Gastroesophageal sphincter (tissue), 3 donors: ENCODE results near the gene PSMD1.

ENCODE experiments used
- CTCF ChIP-seq, 4 experiments: fragments of 200-600 bp in 2 of 4; fragments of 450-650 bp in 2 of 4; sonication (generic) in 1 of 4; IDR thresholded peaks; one replicate each; pipeline ENCODE4 v1.5.1; 2017 to 2019; ENCODE audit warnings: antibody characterized with exemption in 4 of 4, mild to moderate bottlenecking in 2 of 4, moderate library complexity in 2 of 4
- EP300 ChIP-seq: sonication (generic); formaldehyde crosslinking; IDR thresholded peaks from one replicate; pipeline ENCODE4 v1.6.1; 2017; ENCODE audit warnings: antibody characterized with exemption, mild to moderate bottlenecking
- POLR2A ChIP-seq, 2 donors: fragments of 450-650 bp; IDR thresholded peaks; one replicate each; pipeline ENCODE4 v1.6.1; 2017; ENCODE audit warnings: antibody characterized with exemption in 2 of 2, mild to moderate bottlenecking in 2 of 2, moderate library complexity in 1 of 2
- POLR2AphosphoS5 ChIP-seq: sonication (generic); formaldehyde crosslinking; IDR thresholded peaks from one replicate; pipeline ENCODE4 v1.6.1; 2017; ENCODE audit warnings: antibody characterized with exemption

GRCh38 chr2:231046916-231047273 lies 9.8 kb upstream of the PSMD1 start:
- TF ChIP-seq CTCF (IDR thresholded peaks at IDR 0.05) (no peak), POLR2AphosphoS5 (no peak), POLR2A (IDR thresholded peaks at IDR 0.05) (no peak), EP300 (no peak)
